ENCODE data around the gene RPP25L.
A peak's percentile ranks its signal among the peaks of the same experiment; 100 is the strongest.

Gene RPP25L

GRCh38 chr9:34637356-34638137 is 25.6 kb upstream of the RPP25L start, which contains the start of gene SIGMAR1:
Gene SIGMAR1, minus strand, starts transcription at chr9:34637787. Its CDS starts 90 bp downstream, at chr9:34637697.
- peak; percentile 91 to 97 for DNase-seq

- DNase-seq: no peak
These were observed 25.0 kb upstream of the RPP25L start for GRCh38 chr9:34636791-34637355.

- no peak for DNase-seq
These were observed 23.7 kb upstream of the RPP25L start for GRCh38 chr9:34635556-34635955.

- no peak for DNase-seq
These were observed 22.8 kb upstream of the RPP25L start for GRCh38 chr9:34634551-34635248.

GRCh38 chr9:34633851-34634550 is 22.1 kb upstream of the RPP25L start:
- peak; percentile 41 to 69 for DNase-seq

GRCh38 chr9:34633166-34633565 is 21.3 kb upstream of the RPP25L start:
- no peak for DNase-seq

GRCh38 chr9:34630402-34631154 is 18.7 kb upstream of the RPP25L start:
- DNase-seq: no peak

DNA sequence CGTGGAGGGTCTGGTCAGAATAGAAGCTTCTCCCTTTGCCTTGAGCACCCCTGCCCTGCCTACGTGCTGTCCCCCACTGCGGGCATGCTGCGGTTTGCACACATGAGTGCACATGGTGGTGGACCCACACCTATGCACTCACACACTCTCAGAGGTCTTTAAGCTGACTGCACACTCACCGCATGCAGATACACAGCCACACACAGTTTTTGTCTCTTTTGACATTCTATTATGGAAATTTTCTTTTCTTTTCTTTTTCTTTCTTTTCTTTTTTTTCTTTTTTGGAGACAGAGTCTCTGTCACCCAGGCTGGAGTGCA is 17.6 kb upstream of the RPP25L start:
- no peak for DNase-seq

DNA sequence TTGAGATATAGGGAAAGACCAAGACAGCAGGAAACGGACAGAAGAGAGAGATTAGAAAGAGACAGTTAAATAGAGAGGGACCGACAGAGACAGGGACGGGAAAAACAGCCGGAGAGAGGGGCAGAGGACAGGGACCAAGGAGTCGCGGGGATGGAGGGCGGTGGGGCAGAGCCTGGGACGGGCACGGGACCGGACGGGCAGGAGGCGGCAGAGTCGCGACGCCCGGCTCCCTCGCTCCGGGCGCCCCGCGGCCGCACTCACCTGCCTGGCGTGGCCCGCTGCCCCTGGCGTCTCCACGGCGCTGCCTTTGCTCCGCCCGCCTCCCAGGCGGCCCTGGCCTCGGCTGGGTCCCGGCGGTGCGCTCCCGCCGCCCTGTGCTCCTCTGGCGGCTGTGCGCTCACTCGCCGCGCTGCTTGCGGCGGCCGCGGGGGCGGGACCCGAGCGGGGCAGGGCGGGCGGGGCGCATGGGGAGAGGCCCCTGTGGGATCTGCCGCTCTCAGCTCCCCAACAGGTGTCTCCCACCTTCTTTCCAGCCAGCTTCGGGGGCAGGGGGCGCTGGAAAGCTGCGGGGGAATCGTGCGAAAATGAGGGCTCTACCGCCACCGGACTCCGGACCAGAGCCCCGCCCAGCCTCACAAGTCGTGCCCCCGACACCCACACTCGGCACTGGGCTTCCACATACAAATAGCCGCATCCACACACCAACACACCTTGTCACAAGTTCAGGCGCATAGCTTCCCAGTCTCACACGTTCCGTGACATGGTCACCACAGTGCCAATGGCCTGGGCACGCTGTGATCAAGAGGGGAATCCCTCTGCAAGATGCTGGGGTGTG is 17.0 kb upstream of the RPP25L start, which contains the start of gene ARID3C:
ARID3C (minus strand) TSS at position 411 of the 835 bp plus-strand sequence. CDS start 1,052 bp downstream, outside the sequence.
- DNase-seq: no peak

GRCh38 chr9:34627716-34628655 is 16.1 kb upstream of the RPP25L start:
- no peak for DNase-seq

GRCh38 chr9:34625186-34625486 is 13.2 kb upstream of the RPP25L start:
- DNase-seq: no peak

GRCh38 chr9:34624475-34625185 is 12.7 kb upstream of the RPP25L start:
- no peak for DNase-seq

GRCh38 chr9:34623374-34624235 is 11.7 kb upstream of the RPP25L start:
- no peak for DNase-seq

GRCh38 chr9:34620061-34620994 is 8.4 kb upstream of the RPP25L start, which contains the start of gene DCTN3:
Gene DCTN3, minus strand, starts transcription at chr9:34620495. Its CDS starts 31 bp downstream, at chr9:34620464.
- peak; percentile 93 to 98 for DNase-seq

DNA sequence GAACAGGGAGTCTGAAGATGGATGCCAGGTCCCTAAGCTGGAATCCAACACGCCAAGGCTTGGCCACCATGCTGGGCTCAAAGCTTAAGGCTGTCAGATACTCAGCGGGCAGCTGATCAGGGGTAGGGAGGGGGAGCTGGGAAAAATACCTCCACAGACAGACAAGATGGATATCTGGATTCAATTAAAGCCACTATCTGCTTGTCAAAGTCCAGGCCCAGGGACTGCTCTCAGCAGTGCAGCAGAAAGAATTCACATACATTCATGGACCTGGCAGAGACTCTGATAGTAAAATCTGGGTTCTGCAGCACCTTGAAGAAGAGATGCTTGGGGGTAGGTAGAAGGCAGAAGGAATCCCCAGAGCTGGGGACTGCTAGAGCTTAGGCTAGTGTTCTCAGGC is 3.2 kb upstream of the RPP25L start:
- no peak for DNase-seq

GRCh38 chr9:34612788-34613390 is 992 bp upstream of the RPP25L start:
- peak; percentile 68 to 89 for DNase-seq

GRCh38 chr9:34611251-34611810 is 566 bp downstream of the RPP25L start:
- no peak for DNase-seq

Data from NCI-H446 (cell line).